SH-SY5Y (cell line): ENCODE measurements around the gene RNASE9.

Source experiments
- GATA2 ChIP-seq: IDR thresholded peaks from 2 replicates; pipeline ENCODE4 v1.6.1; 2011; ENCODE audit warnings: mild to moderate bottlenecking, low read depth, low read length
- GATA3 ChIP-seq: IDR thresholded peaks from 2 replicates; pipeline ENCODE4 v1.6.1; 2011; ENCODE audit warnings: low read depth, mild to moderate bottlenecking, low read length, moderate library complexity

RNASE9 gene

DNA sequence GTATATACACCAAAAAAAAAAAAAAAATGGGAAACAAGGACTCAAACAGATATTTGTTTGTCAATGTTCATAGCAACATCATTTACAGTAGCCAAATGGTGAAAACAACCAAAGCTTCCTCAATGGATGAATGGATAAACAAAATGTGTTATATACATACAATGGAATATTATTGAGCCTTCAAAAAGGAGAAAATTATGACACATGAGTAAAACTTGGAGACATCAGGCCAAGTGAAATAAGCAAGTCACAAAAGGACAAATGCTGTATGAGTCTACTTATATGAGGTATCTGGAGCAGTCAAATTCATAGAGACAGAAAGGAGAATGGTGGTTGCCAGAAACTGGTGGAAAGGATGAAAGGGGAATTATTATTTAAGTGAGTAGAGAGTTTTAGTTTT is 7.8 kb downstream of the RNASE9 start:
- TF ChIP-seq GATA2 (no peak), GATA3 (no peak)

DNA sequence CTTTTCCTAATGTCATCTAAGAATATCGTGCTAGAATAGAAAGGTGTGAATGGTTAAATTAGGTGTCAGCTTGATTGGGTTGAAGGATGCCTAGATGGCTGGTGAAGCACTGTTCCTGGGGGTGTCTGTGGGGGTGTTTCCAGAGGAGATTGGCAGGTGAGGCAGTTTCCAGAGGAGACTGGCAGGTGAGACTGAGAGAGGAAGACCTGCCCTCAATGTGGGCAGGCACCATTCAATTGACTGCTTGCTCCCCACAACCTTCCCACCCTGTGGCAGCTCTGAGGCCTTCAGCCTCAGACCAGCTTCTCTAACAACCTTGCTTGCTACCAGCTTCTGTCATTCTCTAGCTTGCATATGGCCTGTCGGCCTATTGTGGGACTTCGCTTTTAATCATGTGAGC is 9.2 kb downstream of the RNASE9 start:
- TF ChIP-seq GATA2 (no peak), GATA3 (no peak)

GRCh38 chr14:20550926-20551325 is 9.9 kb downstream of the RNASE9 start:
- TF ChIP-seq GATA2 = no peak
- TF ChIP-seq GATA3 = no peak

- TF ChIP-seq GATA3 (no peak), GATA2 (no peak)
Observed at GRCh38 chr14:20548414-20549158, 12.3 kb downstream of the RNASE9 start.

DNA sequence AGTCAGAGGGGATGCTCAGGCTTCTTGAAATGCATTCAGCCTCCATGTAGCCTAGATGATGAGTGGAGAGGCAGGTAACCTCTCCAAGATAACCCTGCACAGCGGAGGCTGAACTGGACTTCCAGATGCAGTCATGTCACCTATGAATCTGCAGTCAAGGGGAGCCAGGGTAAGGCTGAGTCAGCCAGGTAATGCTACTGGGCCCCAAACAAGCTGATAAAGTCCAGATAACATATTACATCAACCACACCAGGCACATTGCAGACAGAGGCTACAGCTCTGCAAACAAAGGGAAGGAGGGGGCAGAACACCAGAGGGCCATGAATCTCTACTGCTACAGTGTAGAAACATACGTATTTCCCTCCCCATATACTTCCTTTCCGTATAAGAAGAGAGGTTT is 14.0 kb downstream of the RNASE9 start:
- TF ChIP-seq GATA2 = no peak
- TF ChIP-seq GATA3 = no peak

DNA sequence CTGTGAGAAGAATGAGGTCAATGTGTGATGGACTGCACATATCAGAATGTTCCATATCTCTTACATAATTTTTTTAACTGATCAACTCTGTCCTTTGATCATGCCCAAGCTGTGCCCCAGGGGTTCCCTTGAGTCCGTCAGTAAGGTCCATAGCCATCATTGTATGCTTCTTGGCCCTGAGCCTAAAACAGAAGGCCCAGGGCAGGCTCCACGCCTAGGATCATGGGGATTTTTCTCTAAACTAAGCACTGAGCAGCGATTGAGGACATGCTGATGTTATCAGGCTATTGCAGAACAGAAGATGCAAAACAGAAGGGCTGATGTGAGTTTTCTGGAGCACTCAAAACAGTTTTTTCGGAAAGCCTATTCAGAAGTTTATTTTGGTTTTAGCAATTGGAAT is 20.9 kb downstream of the RNASE9 start:
- peak; percentile 69 for TF ChIP-seq GATA3
- TF ChIP-seq GATA2 = peak; percentile 75

DNA sequence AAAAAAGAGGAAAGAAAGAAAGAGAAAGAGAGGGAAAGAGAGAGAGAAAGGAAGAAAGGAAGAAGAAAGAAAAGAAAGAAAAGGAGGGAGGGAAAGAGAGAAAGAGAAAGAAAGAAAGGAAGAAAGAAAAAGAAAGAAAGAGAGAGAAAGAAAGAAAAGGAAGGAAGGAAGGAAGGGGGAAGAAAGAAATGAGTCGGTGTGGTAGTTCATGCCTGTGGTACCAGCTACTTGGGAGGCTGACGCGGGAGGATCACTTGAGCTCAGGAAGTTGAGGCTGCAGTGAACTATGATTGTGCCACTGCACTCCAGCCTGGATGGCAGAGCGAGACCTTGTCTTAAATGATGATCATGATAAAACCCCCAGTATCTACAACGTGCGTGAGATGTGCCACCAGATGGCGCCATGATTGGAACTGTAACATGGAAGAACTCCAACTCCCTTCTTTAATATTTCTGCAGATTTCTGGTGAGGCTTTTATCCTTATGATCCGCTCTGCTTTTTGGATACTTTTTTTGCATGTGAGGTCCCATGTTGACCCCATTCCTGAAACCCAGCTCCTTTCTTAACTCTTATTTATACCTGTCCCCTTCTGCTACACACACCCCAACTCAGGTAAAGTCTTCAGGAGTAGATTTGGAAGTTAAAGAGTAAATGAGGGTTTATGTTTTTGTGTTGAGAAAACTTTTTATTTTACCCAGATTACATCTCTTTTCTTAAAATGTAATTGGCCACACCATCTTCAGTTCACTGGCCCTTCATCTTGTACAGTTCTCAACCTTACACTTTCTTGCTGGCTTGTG is 29.9 kb downstream of the RNASE9 start:
- TF ChIP-seq GATA2 = peak; percentile 41; the same call in 1 of the 2 replicates
- no peak for TF ChIP-seq GATA3

GRCh38 chr14:20529806-20530205 is 31.0 kb downstream of the RNASE9 start:
- TF ChIP-seq GATA3 = no peak
- TF ChIP-seq GATA2 = no peak

- no peak for TF ChIP-seq GATA3
- TF ChIP-seq GATA2 = no peak
Observed at GRCh38 chr14:20524027-20524426, 36.8 kb downstream of the RNASE9 start.

GRCh38 chr14:20522332-20522731 is 38.5 kb downstream of the RNASE9 start:
- no peak for TF ChIP-seq GATA3
- TF ChIP-seq GATA2 = no peak

GRCh38 chr14:20516921-20517320 is 43.9 kb downstream of the RNASE9 start:
- TF ChIP-seq GATA3 (no peak), GATA2 (no peak)

- TF ChIP-seq GATA2 (no peak), GATA3 (no peak)
Observed at GRCh38 chr14:20515846-20516245, 45.0 kb downstream of the RNASE9 start.

GRCh38 chr14:20512177-20512905 is 48.5 kb downstream of the RNASE9 start:
- TF ChIP-seq GATA3 (no peak), GATA2 (no peak)

DNA sequence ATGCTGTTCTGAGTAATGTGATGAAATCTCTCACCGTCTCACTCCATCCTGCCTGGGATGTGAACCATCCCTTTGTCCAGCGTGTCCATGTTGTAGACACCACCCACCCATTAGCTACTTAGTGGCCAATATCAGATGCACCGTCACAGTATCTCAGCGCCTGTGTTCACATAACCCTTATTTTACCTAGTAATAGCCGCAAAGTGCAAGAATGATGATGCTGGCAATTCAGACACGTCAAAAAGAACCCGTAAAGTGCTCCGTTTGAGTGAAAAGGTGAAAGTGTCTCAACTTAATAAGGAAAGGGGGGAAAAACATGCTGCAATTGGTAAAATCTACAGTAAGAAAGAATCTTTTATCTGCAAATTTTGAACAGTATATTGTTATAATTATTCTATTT is 52.5 kb downstream of the RNASE9 start:
- TF ChIP-seq GATA2 (no peak), GATA3 (no peak)
